GM12873 (cell line): ENCODE results near the gene SMARCD3.

Experiments
- CTCF ChIP-seq: IDR thresholded peaks from 2 replicates; pipeline ENCODE4 v1.5.1; 2012; ENCODE audit warnings: low read depth, mild to moderate bottlenecking, moderate library complexity, low read length, control low read depth; ENCODE audit not compliant: insufficient read depth; ENCODE audit errors: missing control alignments

Gene SMARCD3

DNA sequence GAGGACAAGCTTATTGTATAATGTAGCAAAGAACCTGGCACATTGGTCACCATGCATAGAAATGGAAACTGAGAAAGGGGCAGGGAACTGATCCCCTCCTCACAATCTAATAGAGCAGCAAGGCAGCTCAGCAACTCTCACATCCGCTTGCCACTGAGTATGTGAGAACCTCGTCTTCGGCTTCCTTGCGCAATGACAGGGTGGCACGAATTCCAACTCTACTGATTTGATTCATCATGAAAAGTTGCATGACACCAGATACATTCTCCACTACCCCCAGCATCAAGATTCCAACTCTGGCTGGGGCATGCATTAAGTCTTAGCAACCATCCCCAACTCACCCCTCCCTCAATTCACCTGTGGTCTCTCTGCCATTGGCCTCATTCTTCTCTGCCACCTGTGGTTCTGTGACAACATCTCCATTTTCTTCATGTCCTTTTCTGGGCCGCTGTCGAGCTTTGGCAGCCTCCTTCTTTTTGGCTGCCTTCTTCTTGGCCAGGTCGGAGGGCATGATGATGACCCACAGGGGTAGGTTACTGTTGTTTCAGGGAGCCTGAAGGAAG is 22.5 kb downstream of the SMARCD3 start:
- no peak for TF ChIP-seq CTCF

DNA sequence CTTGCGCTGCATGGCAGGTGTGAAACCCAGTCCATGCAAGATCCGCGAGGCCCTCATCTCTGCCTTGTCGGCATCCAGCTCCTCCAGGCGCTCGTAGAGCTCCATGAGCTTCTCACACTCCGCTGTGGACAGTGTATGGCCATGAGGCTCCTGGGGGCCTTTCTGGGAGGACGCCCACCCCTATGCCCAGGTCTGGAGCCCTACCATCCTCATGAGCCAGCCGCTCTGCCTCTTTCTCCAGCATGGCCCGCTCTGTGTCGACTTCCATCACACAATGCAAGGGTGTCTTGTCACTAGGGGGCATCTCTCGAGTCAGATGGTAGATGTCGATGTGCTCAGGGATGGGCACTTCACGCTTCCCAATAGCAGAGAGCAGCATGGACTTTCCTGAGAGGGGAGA is 24.8 kb downstream of the SMARCD3 start:
- TF ChIP-seq CTCF = no peak

DNA sequence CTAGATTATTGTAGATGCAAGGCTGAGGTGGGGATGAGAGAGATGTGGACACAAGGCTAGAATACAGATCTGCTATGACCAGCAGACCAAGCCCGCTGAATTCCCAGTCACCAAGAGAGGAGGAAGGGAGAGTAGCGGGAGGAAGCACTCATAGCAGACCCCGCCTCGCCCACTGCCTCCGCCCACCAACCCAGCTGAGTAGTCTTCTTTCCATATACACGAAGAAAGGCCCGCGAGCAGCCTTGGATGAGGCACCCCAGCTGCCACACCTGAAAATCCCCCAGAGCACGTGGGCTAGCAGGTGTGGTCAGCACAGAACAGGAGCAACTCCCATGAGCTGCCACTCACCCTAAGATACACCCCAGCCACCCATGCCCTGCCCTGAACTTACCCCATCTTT is 30.3 kb downstream of the SMARCD3 start:
- TF ChIP-seq CTCF = no peak

DNA sequence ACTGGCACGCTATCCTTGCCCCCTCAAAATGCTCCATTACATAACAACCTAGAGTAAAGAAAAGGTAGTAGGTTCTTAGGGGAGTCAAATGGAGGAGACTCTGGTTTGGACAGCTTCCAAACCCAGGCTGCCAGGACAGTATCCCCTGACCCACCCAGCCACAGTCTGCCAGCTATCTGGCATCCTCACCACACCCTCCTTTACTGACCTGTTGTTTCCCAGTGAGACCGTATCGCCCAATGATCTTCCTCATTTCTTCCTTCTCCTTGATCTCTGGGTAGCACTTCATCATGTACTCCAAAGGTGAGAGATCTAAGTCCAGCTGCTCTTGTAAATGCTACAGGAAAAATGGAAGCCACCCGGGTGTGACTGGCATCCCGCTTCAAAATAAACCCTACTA is 33.1 kb downstream of the SMARCD3 start:
- no peak for TF ChIP-seq CTCF

GRCh38 chr7:151213826-151214225 is 34.7 kb downstream of the SMARCD3 start:
- no peak for TF ChIP-seq CTCF

- TF ChIP-seq CTCF = no peak
These were observed 35.9 kb downstream of the SMARCD3 start for GRCh38 chr7:151212626-151213025.

- no peak for TF ChIP-seq CTCF
These were observed 37.2 kb downstream of the SMARCD3 start for GRCh38 chr7:151211155-151211772.
